Brain microvascular endothelial cell (primary cell): ENCODE measurements around the gene TLR5.
A peak's percentile ranks its signal among the peaks of the same experiment; 100 is the strongest.

Source experiments
- DNase-seq: peaks from one replicate; pipeline ENCODE4 v3.0.0-alpha.2; 2020
- H3K27ac ChIP-seq: fragments of 250-450 bp; sonication (Bioruptor Pico); 2 replicates; pipeline ENCODE4 v1.5.1; 2020; ENCODE audit warnings: mild to moderate bottlenecking, moderate library complexity
- H3K27me3 ChIP-seq: fragments of 250-450 bp; sonication (Bioruptor Pico); replicated peaks from 2 replicates; pipeline ENCODE4 v1.5.1; 2020; ENCODE audit warnings: mild to moderate bottlenecking
- H3K36me3 ChIP-seq: fragments of 250-450 bp; sonication (Bioruptor Pico); replicated peaks from 2 replicates; pipeline ENCODE4 v1.5.1; 2020; ENCODE audit warnings: mild to moderate bottlenecking
- H3K4me3 ChIP-seq: 2 replicates; pipeline ENCODE4 v1.5.1; 2011; ENCODE audit warnings: low read depth, mild to moderate bottlenecking, control low read depth, low read length, moderate library complexity
- in situ Hi-C: cut with HindIII; loops from 2 replicates; pipeline ENCODE4 v1.10.0; 2017; ENCODE audit warnings: low sequenced_read_pairs, low pct_ligation_motif_present
- TF ChIP-seq, protein P1 (sequence below): IDR thresholded peaks from 2 replicates; pipeline ENCODE4 v1.5.1; 2011; ENCODE audit warnings: low read depth, mild to moderate bottlenecking, moderate library complexity, low read length, control low read depth, inconsistent platforms; ENCODE audit errors: missing control alignments

The TLR5 gene

DNA sequence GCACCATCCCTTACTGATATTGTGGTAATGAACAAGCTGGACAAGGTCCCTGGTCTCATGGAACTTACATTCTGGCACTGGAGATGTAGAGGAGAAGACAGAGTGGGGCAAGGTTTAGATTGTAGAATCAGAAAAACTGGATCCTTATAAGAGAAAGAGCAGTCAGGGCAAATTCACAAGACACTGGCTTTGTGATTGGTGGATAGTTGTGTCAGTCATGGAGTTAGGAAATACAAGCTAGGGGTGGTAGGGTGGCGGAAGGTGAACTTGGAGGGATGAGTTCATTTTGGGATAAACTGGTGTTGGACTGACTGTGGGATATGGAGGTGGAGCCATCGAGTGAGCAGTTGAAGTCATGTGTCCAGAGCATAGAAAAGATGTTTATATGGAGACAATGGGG, 3.7 kb upstream of the TLR5 start:
- no peaks in the 10 kb centered on the region for H3K36me3 ChIP-seq
- H3K4me3 ChIP-seq, result no peak overlapping the region
- no peak for DNase-seq
- TF ChIP-seq, protein P1, sequence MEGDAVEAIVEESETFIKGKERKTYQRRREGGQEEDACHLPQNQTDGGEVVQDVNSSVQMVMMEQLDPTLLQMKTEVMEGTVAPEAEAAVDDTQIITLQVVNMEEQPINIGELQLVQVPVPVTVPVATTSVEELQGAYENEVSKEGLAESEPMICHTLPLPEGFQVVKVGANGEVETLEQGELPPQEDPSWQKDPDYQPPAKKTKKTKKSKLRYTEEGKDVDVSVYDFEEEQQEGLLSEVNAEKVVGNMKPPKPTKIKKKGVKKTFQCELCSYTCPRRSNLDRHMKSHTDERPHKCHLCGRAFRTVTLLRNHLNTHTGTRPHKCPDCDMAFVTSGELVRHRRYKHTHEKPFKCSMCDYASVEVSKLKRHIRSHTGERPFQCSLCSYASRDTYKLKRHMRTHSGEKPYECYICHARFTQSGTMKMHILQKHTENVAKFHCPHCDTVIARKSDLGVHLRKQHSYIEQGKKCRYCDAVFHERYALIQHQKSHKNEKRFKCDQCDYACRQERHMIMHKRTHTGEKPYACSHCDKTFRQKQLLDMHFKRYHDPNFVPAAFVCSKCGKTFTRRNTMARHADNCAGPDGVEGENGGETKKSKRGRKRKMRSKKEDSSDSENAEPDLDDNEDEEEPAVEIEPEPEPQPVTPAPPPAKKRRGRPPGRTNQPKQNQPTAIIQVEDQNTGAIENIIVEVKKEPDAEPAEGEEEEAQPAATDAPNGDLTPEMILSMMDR, result no peak
- no peak overlapping the region for H3K27ac ChIP-seq
- H3K27me3 ChIP-seq, result peaks cover 2% of the 10 kb centered on the region
- in situ Hi-C loops, result no loop called here

DNA sequence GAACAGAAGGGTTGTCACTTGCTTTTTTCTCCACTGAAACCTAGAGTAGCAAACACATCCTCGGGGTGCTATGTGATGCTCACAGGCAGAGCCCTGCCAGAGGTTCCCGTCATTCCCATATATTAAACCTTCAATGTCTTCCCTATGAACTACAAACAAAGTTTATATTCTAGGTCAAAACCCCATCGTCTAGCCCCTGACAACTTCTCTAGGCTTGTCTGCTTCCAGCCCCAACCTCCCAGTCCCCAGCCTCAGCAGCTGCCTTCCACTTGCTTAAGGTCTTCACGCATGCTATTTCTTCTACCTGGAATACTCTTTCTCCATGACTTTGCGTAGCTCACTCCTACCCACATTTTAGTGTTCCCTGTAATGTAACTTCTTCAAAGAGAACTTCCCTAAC, 1.9 kb upstream of the TLR5 start:
- Histone ChIP-seq H3K27me3 (peaks cover 2% of the 10 kb centered on the region), H3K27ac (no peak overlapping the region), H3K36me3 (no peaks in the 10 kb centered on the region), H3K4me3 (no peak overlapping the region)
- TF ChIP-seq, protein P1, result no peak
- in situ Hi-C loops, result no loop called here
- DNase-seq, result no peak

- H3K4me3 ChIP-seq, result no peak overlapping the region
Observed at GRCh38 chr1:223144431-223144830, 1.4 kb upstream of the TLR5 start.

GRCh38 chr1:223143537-223144248, 645 bp upstream of the TLR5 start:
- H3K27me3 ChIP-seq, result peaks cover 2% of the 10 kb centered on the region
- in situ Hi-C loops, result no loop called here
- DNase-seq, result no peak
- no peak overlapping the region for H3K27ac ChIP-seq
- H3K4me3 ChIP-seq, result peak overlapping the region; percentile 57
- no peaks in the 10 kb centered on the region for H3K36me3 ChIP-seq
- TF ChIP-seq, protein P1, result no peak

More at GRCh38 chr1:223144431-223144830, 1.4 kb upstream of the TLR5 start:
- DNase-seq, result no peak
- no peaks in the 10 kb centered on the region for H3K36me3 ChIP-seq
- in situ Hi-C loops, result no loop called here
- no peak overlapping the region for H3K27ac ChIP-seq
- peaks cover 2% of the 10 kb centered on the region for H3K27me3 ChIP-seq
- TF ChIP-seq, protein P1, result no peak

GRCh38 chr1:223142269-223142668, 779 bp downstream of the TLR5 start:
- no peak for DNase-seq
- Histone ChIP-seq H3K27me3 (peaks cover 2% of the 10 kb centered on the region), H3K36me3 (no peaks in the 10 kb centered on the region), H3K4me3 (no peak overlapping the region), H3K27ac (no peak overlapping the region)
- TF ChIP-seq, protein P1, result no peak
- in situ Hi-C loops, result no loop called here
